ENCODE data around the gene TTLL11.

The TTLL11 gene

DNA sequence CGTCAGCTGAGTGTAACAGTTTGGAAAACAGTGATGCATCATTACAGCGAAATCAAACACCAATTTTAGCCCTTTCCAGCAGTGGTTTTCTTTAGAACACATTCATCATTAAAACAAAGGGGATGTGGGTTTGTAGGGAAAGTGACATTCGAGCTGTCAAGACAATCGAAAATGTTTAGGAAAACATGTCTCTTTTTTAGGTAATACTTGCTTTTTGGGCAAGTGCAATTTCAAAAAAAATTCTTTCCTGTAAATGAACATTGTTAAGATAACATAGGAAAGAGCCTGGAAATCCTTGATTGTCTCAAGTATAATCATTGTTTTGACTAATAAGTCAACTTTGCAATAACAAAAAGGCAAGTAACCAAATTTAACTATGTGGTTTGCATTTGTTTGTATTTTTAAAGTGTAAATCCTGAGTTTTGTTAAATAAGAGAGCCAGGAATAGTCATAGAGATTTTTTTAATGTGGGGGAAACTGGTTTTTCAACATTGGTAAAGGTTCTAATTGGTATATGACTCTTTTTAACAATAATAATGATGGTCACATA is 182.5 kb downstream of the TTLL11 start:
- in situ Hi-C loops (cut with MboI; ENCODE audit: low pct_unique_long_range_greater_than_20kb, low sequenced_read_pairs, unreplicated experiment), result no loop called here
- TF ChIP-seq, protein P1, sequence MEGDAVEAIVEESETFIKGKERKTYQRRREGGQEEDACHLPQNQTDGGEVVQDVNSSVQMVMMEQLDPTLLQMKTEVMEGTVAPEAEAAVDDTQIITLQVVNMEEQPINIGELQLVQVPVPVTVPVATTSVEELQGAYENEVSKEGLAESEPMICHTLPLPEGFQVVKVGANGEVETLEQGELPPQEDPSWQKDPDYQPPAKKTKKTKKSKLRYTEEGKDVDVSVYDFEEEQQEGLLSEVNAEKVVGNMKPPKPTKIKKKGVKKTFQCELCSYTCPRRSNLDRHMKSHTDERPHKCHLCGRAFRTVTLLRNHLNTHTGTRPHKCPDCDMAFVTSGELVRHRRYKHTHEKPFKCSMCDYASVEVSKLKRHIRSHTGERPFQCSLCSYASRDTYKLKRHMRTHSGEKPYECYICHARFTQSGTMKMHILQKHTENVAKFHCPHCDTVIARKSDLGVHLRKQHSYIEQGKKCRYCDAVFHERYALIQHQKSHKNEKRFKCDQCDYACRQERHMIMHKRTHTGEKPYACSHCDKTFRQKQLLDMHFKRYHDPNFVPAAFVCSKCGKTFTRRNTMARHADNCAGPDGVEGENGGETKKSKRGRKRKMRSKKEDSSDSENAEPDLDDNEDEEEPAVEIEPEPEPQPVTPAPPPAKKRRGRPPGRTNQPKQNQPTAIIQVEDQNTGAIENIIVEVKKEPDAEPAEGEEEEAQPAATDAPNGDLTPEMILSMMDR (IDR thresholded peaks at IDR 0.05; ENCODE audit: extremely low read depth, insufficient read depth, missing control alignments), result no peak
- DNase-seq (ENCODE audit: low spot score), result no peak

DNA sequence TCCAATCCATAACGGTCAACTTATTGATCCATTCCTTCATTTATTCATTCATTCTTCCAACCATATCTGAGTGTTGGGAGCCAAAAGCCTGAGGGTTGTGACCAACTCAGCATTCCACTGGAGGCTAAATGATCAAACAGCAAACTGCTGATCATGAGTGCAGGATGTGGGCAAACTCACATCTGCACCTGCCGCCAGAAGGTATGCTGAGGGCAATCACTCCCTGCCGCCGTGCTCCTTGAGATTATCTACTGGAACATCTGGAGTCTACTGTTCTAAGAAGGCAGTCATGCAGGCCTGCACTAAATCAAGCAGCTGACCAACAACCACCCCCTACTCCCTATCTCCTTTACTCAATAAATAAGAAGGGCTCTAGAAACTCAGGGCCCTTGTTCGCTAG is 184.0 kb downstream of the TTLL11 start:
- TF ChIP-seq, protein P1 (IDR thresholded peaks at IDR 0.05; ENCODE audit: extremely low read depth, insufficient read depth, missing control alignments), result no peak
- no peak for DNase-seq (ENCODE audit: low spot score)
- in situ Hi-C loops (cut with MboI; ENCODE audit: low pct_unique_long_range_greater_than_20kb, low sequenced_read_pairs, unreplicated experiment), result no loop called here

DNA sequence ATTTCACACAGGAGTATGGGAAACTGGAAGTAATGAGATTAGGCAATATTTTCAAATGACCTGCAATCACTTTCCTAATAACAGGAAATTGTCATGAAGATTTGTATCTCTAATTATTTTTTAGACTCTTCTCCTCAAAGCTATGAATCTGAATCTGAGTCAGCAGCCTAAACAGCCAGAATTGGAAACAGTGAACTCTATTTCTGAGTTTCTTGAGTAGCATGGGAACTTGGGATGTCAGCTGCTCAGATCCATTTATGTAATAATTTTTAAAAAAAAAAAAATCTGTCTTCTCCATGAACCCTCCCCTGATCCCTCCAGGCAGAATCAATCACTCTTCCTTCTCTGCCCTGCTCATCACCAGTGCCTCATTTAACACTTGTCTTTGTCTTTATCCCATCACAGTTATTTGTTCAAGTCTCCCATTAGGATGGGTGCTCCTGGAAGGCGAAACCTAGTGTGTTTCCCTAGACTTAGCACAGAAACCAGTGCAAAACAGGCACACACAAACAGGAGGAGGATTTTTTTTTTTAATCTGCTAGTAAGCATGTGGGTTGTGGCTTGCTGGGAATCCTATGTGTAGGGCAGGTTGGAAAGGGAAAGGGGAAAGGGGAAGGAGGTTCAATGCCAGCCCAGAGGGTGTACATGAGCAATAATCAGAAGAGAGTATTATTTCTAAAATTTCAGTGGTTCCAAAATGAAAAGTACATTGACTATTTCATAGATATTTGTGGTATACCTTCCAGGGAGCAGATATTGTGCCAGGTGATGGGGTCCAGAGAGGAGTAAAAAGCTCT is 186.8 kb downstream of the TTLL11 start:
- in situ Hi-C loops (cut with MboI; ENCODE audit: low pct_unique_long_range_greater_than_20kb, low sequenced_read_pairs, unreplicated experiment), result no loop called here
- TF ChIP-seq, protein P1 (IDR thresholded peaks at IDR 0.05; ENCODE audit: extremely low read depth, insufficient read depth, missing control alignments), result no peak
- no peak for DNase-seq (ENCODE audit: low spot score)

DNA sequence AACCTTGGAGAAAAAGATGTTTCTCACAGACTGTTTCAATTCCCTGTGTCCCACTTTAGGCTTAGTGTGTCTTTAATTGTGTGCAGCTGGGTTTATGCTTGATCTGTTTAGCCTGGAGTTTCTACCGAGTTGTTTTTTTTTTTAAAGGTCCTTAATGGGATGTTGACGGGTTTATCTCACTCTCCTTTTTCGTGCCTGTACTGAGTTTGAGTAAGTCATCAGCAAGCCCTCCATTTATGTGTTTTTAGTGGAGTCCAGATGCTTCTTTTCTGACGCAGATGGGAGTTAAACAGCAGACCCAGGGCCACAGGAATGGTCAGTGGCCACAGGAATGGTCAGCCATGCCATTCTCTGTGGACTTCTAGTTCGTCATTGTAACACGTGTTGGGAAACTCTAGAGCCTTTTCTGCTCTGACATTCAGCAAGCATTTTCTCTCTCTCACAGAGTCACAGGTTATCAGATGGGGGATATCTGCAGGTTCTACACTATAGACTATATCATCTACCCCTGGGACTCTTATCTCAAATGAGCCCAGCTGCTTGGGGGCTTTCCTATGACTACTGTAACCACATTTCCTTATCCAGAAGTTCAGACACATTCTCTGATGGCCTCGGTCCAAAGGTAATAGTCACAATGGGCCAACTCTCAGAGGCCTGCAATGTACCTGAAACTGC is 190.5 kb downstream of the TTLL11 start:
- TF ChIP-seq, protein P1 (IDR thresholded peaks at IDR 0.05; ENCODE audit: extremely low read depth, insufficient read depth, missing control alignments), result no peak
- in situ Hi-C loops (cut with MboI; ENCODE audit: low pct_unique_long_range_greater_than_20kb, low sequenced_read_pairs, unreplicated experiment), result no loop called here
- DNase-seq (ENCODE audit: low spot score), result no peak

DNA sequence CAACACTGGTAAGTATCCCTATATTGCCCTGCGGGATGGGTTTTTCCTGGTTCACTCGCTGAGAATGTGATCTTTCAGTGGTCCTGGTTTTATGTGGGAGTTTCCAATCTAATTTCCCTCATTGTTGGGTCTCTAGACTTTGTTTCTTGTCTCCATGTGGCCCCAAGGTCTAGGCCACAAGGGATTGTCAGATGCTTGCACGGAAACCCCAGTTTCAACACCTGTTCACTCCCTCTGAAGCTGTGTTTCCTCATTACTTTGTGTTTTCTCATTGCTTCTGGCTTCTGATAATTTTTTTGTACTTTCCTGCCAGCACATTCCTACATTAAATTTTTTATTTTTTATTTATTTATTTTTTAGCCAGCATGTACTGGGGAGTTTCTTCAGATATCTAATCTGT is 191.5 kb downstream of the TTLL11 start:
- TF ChIP-seq, protein P1 (IDR thresholded peaks at IDR 0.05; ENCODE audit: extremely low read depth, insufficient read depth, missing control alignments), result no peak
- no peak for DNase-seq (ENCODE audit: low spot score)
- in situ Hi-C loops (cut with MboI; ENCODE audit: low pct_unique_long_range_greater_than_20kb, low sequenced_read_pairs, unreplicated experiment), result no loop called here

DNA sequence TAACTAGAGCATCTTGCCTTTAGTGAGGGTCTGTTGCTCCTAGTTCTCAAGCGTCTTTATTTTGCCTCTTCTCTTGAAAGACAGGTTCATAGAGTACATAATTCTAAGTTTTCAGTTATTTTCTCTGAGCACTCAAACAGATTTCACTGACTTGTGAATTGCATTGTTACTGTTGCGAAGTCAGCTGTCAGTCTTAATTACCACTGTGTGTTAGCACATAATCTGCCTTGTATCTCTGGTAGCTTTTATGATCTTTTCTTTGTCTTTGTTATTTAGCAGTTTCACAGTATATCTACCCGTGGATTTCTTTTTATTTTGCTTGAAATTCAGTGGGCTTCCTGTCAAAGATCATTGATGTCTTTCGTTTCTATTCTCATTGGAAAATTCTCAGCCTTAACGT is 192.9 kb downstream of the TTLL11 start:
- TF ChIP-seq, protein P1 (IDR thresholded peaks at IDR 0.05; ENCODE audit: extremely low read depth, insufficient read depth, missing control alignments), result no peak
- DNase-seq (ENCODE audit: low spot score), result no peak
- in situ Hi-C loops (cut with MboI; ENCODE audit: low pct_unique_long_range_greater_than_20kb, low sequenced_read_pairs, unreplicated experiment), result no loop called here

Data from GM13977 (cell line).